ENCODE measurements around the gene WFIKKN1. TPM values are rescaled to one million over a fixed set of nuclear protein-coding genes. Genes with fewer than 3 reads are reported as not detected.

Gene WFIKKN1
- polyA plus RNA-seq, 1 experiment = not detected

DNA sequence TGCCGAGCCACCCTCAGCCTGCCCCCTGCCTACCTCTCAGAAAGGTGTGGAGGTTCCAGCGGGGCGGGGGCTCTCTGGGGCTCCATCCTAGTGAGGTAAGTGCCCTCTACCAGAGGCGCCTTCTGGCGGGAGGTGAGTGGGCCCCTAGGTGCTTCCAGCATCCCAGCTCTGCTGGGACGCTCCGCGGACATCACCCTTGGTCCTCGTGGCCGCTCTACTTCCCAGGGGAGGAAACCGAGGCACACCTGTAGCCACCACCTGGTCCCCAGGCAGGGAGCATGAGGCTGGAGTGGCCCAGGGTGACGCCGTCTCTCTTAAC is 12.2 kb downstream of the WFIKKN1 start:
- POLR2A ChIA-PET = no interaction called here
- CTCF ChIA-PET = no interaction called here
- no peaks in the 10 kb centered on the region for H3K27me3 ChIP-seq (ENCODE audit: control insufficient read depth, insufficient read depth, low read length)
- H3K9me3 ChIP-seq (ENCODE audit: control insufficient read depth, insufficient read depth, low read length) = no peaks in the 10 kb centered on the region; the same call in 1 of the 2 replicates
- no peak overlapping the region for H3K27ac ChIP-seq (ENCODE audit: low read depth, low read length)
- no peak for DNase-seq (ENCODE audit: low read depth, low spot score)
- H3K4me3 ChIP-seq (ENCODE audit: low read depth, low read length) = peak overlapping the region; percentile 80
- TF ChIP-seq, protein P1, sequence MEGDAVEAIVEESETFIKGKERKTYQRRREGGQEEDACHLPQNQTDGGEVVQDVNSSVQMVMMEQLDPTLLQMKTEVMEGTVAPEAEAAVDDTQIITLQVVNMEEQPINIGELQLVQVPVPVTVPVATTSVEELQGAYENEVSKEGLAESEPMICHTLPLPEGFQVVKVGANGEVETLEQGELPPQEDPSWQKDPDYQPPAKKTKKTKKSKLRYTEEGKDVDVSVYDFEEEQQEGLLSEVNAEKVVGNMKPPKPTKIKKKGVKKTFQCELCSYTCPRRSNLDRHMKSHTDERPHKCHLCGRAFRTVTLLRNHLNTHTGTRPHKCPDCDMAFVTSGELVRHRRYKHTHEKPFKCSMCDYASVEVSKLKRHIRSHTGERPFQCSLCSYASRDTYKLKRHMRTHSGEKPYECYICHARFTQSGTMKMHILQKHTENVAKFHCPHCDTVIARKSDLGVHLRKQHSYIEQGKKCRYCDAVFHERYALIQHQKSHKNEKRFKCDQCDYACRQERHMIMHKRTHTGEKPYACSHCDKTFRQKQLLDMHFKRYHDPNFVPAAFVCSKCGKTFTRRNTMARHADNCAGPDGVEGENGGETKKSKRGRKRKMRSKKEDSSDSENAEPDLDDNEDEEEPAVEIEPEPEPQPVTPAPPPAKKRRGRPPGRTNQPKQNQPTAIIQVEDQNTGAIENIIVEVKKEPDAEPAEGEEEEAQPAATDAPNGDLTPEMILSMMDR (IDR thresholded peaks at IDR 0.05; ENCODE audit: low read depth, low read length) = no peak

GRCh38 chr16:644556-644955 is 13.8 kb downstream of the WFIKKN1 start:
- DNase-seq (ENCODE audit: low read depth, low spot score) = no peak
- Histone ChIP-seq H3K27me3 (ENCODE audit: control insufficient read depth, insufficient read depth, low read length) (no peaks in the 10 kb centered on the region), H3K9me3 (ENCODE audit: control insufficient read depth, insufficient read depth, low read length) (no peaks in the 10 kb centered on the region; the same call in 1 of the 2 replicates), H3K27ac (ENCODE audit: low read depth, low read length) (no peak overlapping the region), H3K4me3 (ENCODE audit: low read depth, low read length) (no peak overlapping the region)
- ChIA-PET CTCF (no interaction called here), POLR2A (no interaction called here)
- TF ChIP-seq, protein P1 (IDR thresholded peaks at IDR 0.05; ENCODE audit: low read depth, low read length) = no peak

DNA sequence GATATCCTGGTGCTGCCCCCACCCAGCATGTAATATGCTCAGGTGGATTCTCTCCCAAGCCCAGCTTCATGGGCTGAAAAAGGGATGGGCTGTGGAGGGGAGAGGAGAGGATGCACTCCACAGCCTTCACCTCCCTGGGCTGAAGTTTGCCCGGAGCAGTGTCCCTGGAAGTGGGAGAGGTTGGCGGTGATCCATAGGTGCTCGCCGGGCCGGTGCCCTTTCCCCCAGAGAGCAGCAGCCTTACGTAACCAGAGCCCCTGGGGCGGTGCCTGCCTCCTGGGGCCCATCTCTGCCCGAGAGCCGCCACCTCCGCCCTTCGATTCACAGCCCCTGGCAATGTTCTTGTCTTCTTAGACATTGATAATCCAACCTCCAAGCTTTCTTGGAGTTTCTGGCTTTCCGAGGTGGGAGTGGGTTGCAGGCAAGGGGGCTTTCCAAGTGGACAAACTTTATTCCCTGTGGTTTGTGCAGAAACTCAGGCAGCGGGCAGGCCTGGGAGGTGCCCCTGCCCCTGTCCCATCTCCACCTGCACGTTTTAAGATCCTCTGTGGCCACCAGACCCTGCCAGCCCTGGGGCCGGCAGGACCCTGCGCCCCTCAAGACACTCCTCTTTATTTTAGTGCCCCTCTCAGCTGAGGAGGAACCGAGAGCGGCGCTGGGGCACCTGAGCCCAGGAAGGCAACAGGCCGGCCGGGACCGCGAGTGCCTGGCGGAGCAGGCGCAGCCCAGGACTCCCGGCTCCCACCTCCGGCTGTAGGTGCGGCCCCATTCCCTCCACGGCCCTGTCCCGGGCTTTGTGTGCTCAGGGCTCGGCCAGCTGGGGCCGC is 15.3 kb downstream of the WFIKKN1 start:
- H3K4me3 ChIP-seq (ENCODE audit: low read depth, low read length) = no peak overlapping the region
- no peaks in the 10 kb centered on the region; the same call in 1 of the 2 replicates for H3K9me3 ChIP-seq (ENCODE audit: control insufficient read depth, insufficient read depth, low read length)
- TF ChIP-seq, protein P1 (IDR thresholded peaks at IDR 0.05; ENCODE audit: low read depth, low read length) = no peak
- no peak overlapping the region for H3K27ac ChIP-seq (ENCODE audit: low read depth, low read length)
- ChIA-PET POLR2A (interaction anchor here (0.7 kb wide), 1 partner anchor 549 kb away, joined by 3 read pairs; no protein-coding TSS in a partner anchor), CTCF (no interaction called here)
- no peak for DNase-seq (ENCODE audit: low read depth, low spot score)
- no peaks in the 10 kb centered on the region for H3K27me3 ChIP-seq (ENCODE audit: control insufficient read depth, insufficient read depth, low read length)

GRCh38 chr16:646679-647172 is 15.9 kb downstream of the WFIKKN1 start:
- POLR2A ChIA-PET = interaction anchor here (0.7 kb wide), 1 partner anchor 550 kb away, joined by 3 read pairs; no protein-coding TSS in a partner anchor
- CTCF ChIA-PET = no interaction called here
- TF ChIP-seq, protein P1 (IDR thresholded peaks at IDR 0.05; ENCODE audit: low read depth, low read length) = no peak
- no peak overlapping the region for H3K27ac ChIP-seq (ENCODE audit: low read depth, low read length)
- no peaks in the 10 kb centered on the region for H3K27me3 ChIP-seq (ENCODE audit: control insufficient read depth, insufficient read depth, low read length)
- no peak overlapping the region for H3K4me3 ChIP-seq (ENCODE audit: low read depth, low read length)
- H3K9me3 ChIP-seq (ENCODE audit: control insufficient read depth, insufficient read depth, low read length) = no peaks in the 10 kb centered on the region; the same call in 1 of the 2 replicates
- no peak for DNase-seq (ENCODE audit: low read depth, low spot score)
